Spinal cord (tissue), 10 donors: ENCODE data around the gene KRT85. TPM values are rescaled to one million over a fixed set of nuclear protein-coding genes. Genes with fewer than 3 reads are reported as not detected.
"Not testable (repeated sequence)": the region's sequence is repeated elsewhere in the genome, so short reads cannot be mapped to it uniquely, and the experiment has no call there.

Experiments used
- DNase-seq, 6 donors: peaks; one replicate each; pipeline versions ENCODE4 v3.0.0 to v3.0.0-alpha.2; 2013 to 2015; ENCODE audit warnings: low spot score in 6 of 6, low read depth in 4 of 6
- H3K27ac ChIP-seq: one replicate; pipeline ENCODE4 v1.5.1; 2013; ENCODE audit warnings: low read depth, low read length, control low read depth
- H3K27me3 ChIP-seq: one replicate; pipeline ENCODE4 v1.6.1; 2013; ENCODE audit warnings: low read length; ENCODE audit not compliant: control insufficient read depth, insufficient read depth
- H3K36me3 ChIP-seq: one replicate; pipeline ENCODE4 v1.6.1; 2013; ENCODE audit warnings: low read length; ENCODE audit not compliant: control insufficient read depth, insufficient read depth
- H3K4me1 ChIP-seq: one replicate; pipeline ENCODE4 v1.6.1; 2013; ENCODE audit warnings: low read length; ENCODE audit not compliant: control insufficient read depth, insufficient read depth
- H3K4me3 ChIP-seq: one replicate; pipeline ENCODE4 v1.5.1; 2013; ENCODE audit warnings: low read depth, low read length, control low read depth
- H3K9me3 ChIP-seq: one replicate; pipeline ENCODE4 v1.6.1; 2013; ENCODE audit warnings: low read length; ENCODE audit not compliant: control insufficient read depth, insufficient read depth
- WGBS: methylation state at CpG from one replicate; pipeline ENCODE4 v1.1.5; 2013; ENCODE audit warnings: missing lambda C conversion rate; ENCODE audit not compliant: insufficient coverage; 5-methylcytosine and 5-hydroxymethylcytosine counted together
- long read RNA-seq, 4 donors: transcript quantifications; one replicate each; lab custom pipeline, GENCODE V29; 2026
- polyA plus RNA-seq, 2 donors: library from polyadenylated mRNA; unstranded; fragments of 120-200 nt; gene quantifications; one replicate each; pipeline ENCODE4 v1.2.1, GENCODE V29; 2013; ENCODE audit not compliant: insufficient read length in 2 of 2
- total RNA-seq, 2 donors: library from RNA; depleted of rRNA in 1 of 2; stranded (reverse); fragments of 120-200 nt in 1 of 2; fragments of >200 nt in 1 of 2; gene quantifications; one replicate each; pipeline versions ENCODE4 v1.2.3 to v1.2.4, GENCODE V29; 2013 to 2014
- donor health status: healthy.

Gene KRT85
- total RNA-seq (not detected), polyA plus RNA-seq (not detected)
- long read RNA-seq, donor 1 = 0 reads
- long read RNA-seq, donor 2 = 0 reads
- long read RNA-seq, donor 3 = 0 reads
- long read RNA-seq, donor 4 = 0 reads

GRCh38 chr12:52366738-52367485 is at the start of gene KRT85:
Gene KRT85, minus strand, starts transcription at chr12:52367481. Its CDS starts 76 bp downstream, at chr12:52367405.
- Histone ChIP-seq H3K36me3 (no peaks in the 10 kb centered on the region), H3K4me3 (no peak within 1 kb of the TSS), H3K27ac (no peak within 1 kb of the TSS), H3K27me3 (peaks cover 2% of the 10 kb centered on the region), H3K4me1 (peaks cover 14% of the 10 kb centered on the region), H3K9me3 (no peaks in the 10 kb centered on the region)
- WGBS = 71% methylated on average over 42 of the region's 42 CpGs
- no peak for DNase-seq

- WGBS = no CpG with 5 or more reads among the region's 1 CpG
Measured at GRCh38 chr12:52416795-52417194, 49.5 kb upstream of the KRT85 start.

GRCh38 chr12:52415870-52416750 is 48.8 kb upstream of the KRT85 start:
- DNase-seq = peak in 2 of 6 donors; percentile 22 to 24
- peaks cover 7% of the 10 kb centered on the region for H3K4me1 ChIP-seq
- H3K36me3 ChIP-seq = no peaks in the 10 kb centered on the region
- H3K27me3 ChIP-seq = no peaks in the 10 kb centered on the region
- no peaks in the 10 kb centered on the region for H3K9me3 ChIP-seq
- H3K4me3 ChIP-seq = no peak overlapping the region
- H3K27ac ChIP-seq = no peak overlapping the region
- WGBS = 79% methylated on average over 8 of the region's 10 CpGs

More at GRCh38 chr12:52416795-52417194, 49.5 kb upstream of the KRT85 start:
- H3K36me3 ChIP-seq = no peaks in the 10 kb centered on the region
- H3K27ac ChIP-seq = no peak overlapping the region
- no peaks in the 10 kb centered on the region for H3K27me3 ChIP-seq
- no peak for DNase-seq
- peaks cover 7% of the 10 kb centered on the region for H3K4me1 ChIP-seq
- H3K4me3 ChIP-seq = no peak overlapping the region
- no peaks in the 10 kb centered on the region for H3K9me3 ChIP-seq

GRCh38 chr12:52414936-52415335 is 47.7 kb upstream of the KRT85 start:
- no peaks in the 10 kb centered on the region for H3K27me3 ChIP-seq
- H3K9me3 ChIP-seq = no peaks in the 10 kb centered on the region
- DNase-seq = no peak
- no peak overlapping the region for H3K4me3 ChIP-seq
- peaks cover 7% of the 10 kb centered on the region for H3K4me1 ChIP-seq
- 81% methylated on average over 3 of the region's 5 CpGs for WGBS
- H3K27ac ChIP-seq = no peak overlapping the region
- no peaks in the 10 kb centered on the region for H3K36me3 ChIP-seq

GRCh38 chr12:52413782-52414345 is 46.6 kb upstream of the KRT85 start:
- Histone ChIP-seq H3K4me1 (peaks cover 7% of the 10 kb centered on the region), H3K4me3 (no peak overlapping the region), H3K27ac (no peak overlapping the region), H3K27me3 (no peaks in the 10 kb centered on the region), H3K36me3 (no peaks in the 10 kb centered on the region), H3K9me3 (no peaks in the 10 kb centered on the region)
- WGBS = 68% methylated on average over 7 of the region's 8 CpGs
- no peak for DNase-seq

GRCh38 chr12:52413202-52413601 is 45.9 kb upstream of the KRT85 start:
- H3K4me3 ChIP-seq = no peak overlapping the region
- no peak overlapping the region for H3K27ac ChIP-seq
- 52% methylated on average over 3 of the region's 4 CpGs for WGBS
- no peaks in the 10 kb centered on the region for H3K9me3 ChIP-seq
- H3K27me3 ChIP-seq = no peaks in the 10 kb centered on the region
- no peaks in the 10 kb centered on the region for H3K36me3 ChIP-seq
- peaks cover 7% of the 10 kb centered on the region for H3K4me1 ChIP-seq
- DNase-seq = no peak

GRCh38 chr12:52411815-52412214 is 44.5 kb upstream of the KRT85 start:
- H3K36me3 ChIP-seq = no peaks in the 10 kb centered on the region
- no peak overlapping the region for H3K27ac ChIP-seq
- no peaks in the 10 kb centered on the region for H3K27me3 ChIP-seq
- DNase-seq = no peak
- no peak overlapping the region for H3K4me3 ChIP-seq
- H3K9me3 ChIP-seq = no peaks in the 10 kb centered on the region
- H3K4me1 ChIP-seq = peaks cover 3% of the 10 kb centered on the region
- 90% methylated on average over 8 of the region's 10 CpGs for WGBS

GRCh38 chr12:52410589-52411248 is 43.4 kb upstream of the KRT85 start:
- not testable (repeated sequence) for H3K27ac ChIP-seq, H3K4me1 ChIP-seq, DNase-seq, H3K9me3 ChIP-seq, H3K36me3 ChIP-seq, H3K27me3 ChIP-seq, H3K4me3 ChIP-seq
- no CpG with 5 or more reads among the region's 1 CpG for WGBS

GRCh38 chr12:52407918-52408317 is 40.6 kb upstream of the KRT85 start:
- peaks cover 3% of the 10 kb centered on the region for H3K4me1 ChIP-seq
- 86% methylated on average over 5 of the region's 5 CpGs for WGBS
- H3K36me3 ChIP-seq = no peaks in the 10 kb centered on the region
- no peak overlapping the region for H3K4me3 ChIP-seq
- no peak for DNase-seq
- no peaks in the 10 kb centered on the region for H3K9me3 ChIP-seq
- H3K27me3 ChIP-seq = no peaks in the 10 kb centered on the region
- no peak overlapping the region for H3K27ac ChIP-seq
